Panc1 (cell line): ENCODE measurements around the gene GRIK1. TPM values are rescaled to one million over a fixed set of nuclear protein-coding genes. Genes with fewer than 3 reads are reported as not detected.

Source experiments
- ATAC-seq: fragments of 200-7000 bp; cut with Tn5 transposase; 2 replicates; pipeline ENCODE4 v1.9.1; 2020; ENCODE audit warnings: mild to moderate bottlenecking, moderate library complexity
- BruUV-seq: library from RNA; stranded (reverse); fragments of 400-500 nt; replicated peaks from 2 replicates; lab custom pipeline; 2021; lab: Mats Ljungman, UMichigan
- CTCF ChIA-PET: fragments of 300-600 bp; sonication (Branson Sonifier 250); formaldehyde crosslinking; loops from one replicate; lab custom pipeline; 2022; ENCODE audit warnings: antibody characterized with exemption; lab: Charles Lee
- POLR2A ChIA-PET: fragments of 300-600 bp; sonication (Branson Sonifier 250); formaldehyde crosslinking; loops from one replicate; lab custom pipeline; 2022; ENCODE audit warnings: antibody characterized with exemption; lab: Charles Lee
- DNase-seq: peaks from one replicate; pipeline ENCODE4 v3.0.0-alpha.2; 2010; ENCODE audit warnings: low read depth, low spot score
- H3K27ac ChIP-seq: 2 replicates; pipeline ENCODE4 v1.5.1; 2011; ENCODE audit warnings: mild to moderate bottlenecking, low read length, inconsistent platforms
- H3K27me3 ChIP-seq: fragments of 200-500 bp; sonication (Bioruptor generic); 2 replicates; pipeline ENCODE4 v1.6.0; 2014; ENCODE audit warnings: low read length, inconsistent platforms; ENCODE audit not compliant: control insufficient read depth, insufficient read depth
- H3K36me3 ChIP-seq: fragments of 200-500 bp; sonication (Bioruptor generic); 2 replicates; pipeline ENCODE4 v1.5.1; 2014; ENCODE audit warnings: inconsistent platforms, mild to moderate bottlenecking, low read length, moderate library complexity; ENCODE audit not compliant: control insufficient read depth, insufficient read depth
- H3K4me1 ChIP-seq: 2 replicates; pipeline ENCODE4 v1.5.1; 2011; ENCODE audit warnings: inconsistent platforms, mild to moderate bottlenecking, low read length, moderate library complexity; ENCODE audit not compliant: control insufficient read depth, insufficient read depth
- H3K4me3 ChIP-seq, 2 experiments: 2 replicates each; pipeline ENCODE4 v1.5.1; 2011 to 2012; ENCODE audit warnings: low read depth in 2 of 2, low read length in 2 of 2, mild to moderate bottlenecking in 2 of 2, inconsistent platforms in 1 of 2, moderate library complexity in 1 of 2
- H3K9me3 ChIP-seq: fragments of 200-500 bp; sonication (Bioruptor generic); 2 replicates; pipeline ENCODE4 v1.5.1; 2014; ENCODE audit warnings: low read depth, mild to moderate bottlenecking, inconsistent platforms, low read length, moderate library complexity; ENCODE audit not compliant: control insufficient read depth, insufficient read depth
- CTCF ChIP-seq: fragments of 450-650 bp; IDR thresholded peaks from 2 replicates; pipeline ENCODE4 v1.5.1; 2017; ENCODE audit warnings: mild to moderate bottlenecking
- POLR2AphosphoS5 ChIP-seq: IDR thresholded peaks from 2 replicates; pipeline ENCODE4 v1.6.1; 2012; ENCODE audit warnings: mild to moderate bottlenecking, low read depth, low read length, moderate library complexity
- REST ChIP-seq, 2 experiments: IDR thresholded peaks; 2 replicates each; pipeline ENCODE4 v1.6.1; 2011 to 2012; ENCODE audit warnings: low read depth in 2 of 2, control low read depth in 1 of 2, low read length in 1 of 2, mild to moderate bottlenecking in 1 of 2, moderate library complexity in 1 of 2; ENCODE audit not compliant: insufficient read depth in 1 of 2
- SIN3A ChIP-seq: IDR thresholded peaks from 2 replicates; pipeline ENCODE4 v1.6.1; 2012; ENCODE audit warnings: low read depth, mild to moderate bottlenecking, low read length, moderate library complexity, borderline replicate concordance; ENCODE audit not compliant: insufficient read depth
- in situ Hi-C: cut with HindIII; loops from 2 replicates; pipeline ENCODE4 v1.10.0; 2016; ENCODE audit warnings: low sequenced_read_pairs, low pct_unique_long_range_greater_than_20kb
- intact Hi-C: fragments of 100-400 bp; cut with micrococcal nuclease; formaldehyde crosslinking; loops from one replicate; pipeline ENCODE4 v1.10.0; 2022; ENCODE audit not compliant: unreplicated experiment
- total RNA-seq: library from RNA; stranded (reverse); gene quantifications from one replicate; pipeline ENCODE4 v1.2.1, GENCODE V29; 2021; ENCODE audit not compliant: unreplicated experiment

GRIK1 gene
- total RNA-seq, 1 experiment from 2014 or later = not detected

GRCh38 chr21:29749957-29750356 is 189.8 kb downstream of the GRIK1 start:
- in situ Hi-C loops = no loop called here
- Histone ChIP-seq H3K36me3 (no peaks in the 10 kb centered on the region), H3K4me1 (no peaks in the 10 kb centered on the region), H3K27me3 (no peaks in the 10 kb centered on the region), H3K9me3 (no peaks in the 10 kb centered on the region), H3K27ac (no peak overlapping the region), H3K4me3 (no peak overlapping the region)
- intact Hi-C loops = no loop called here
- ChIA-PET CTCF (no interaction called here), POLR2A (no interaction called here)
- no peak for DNase-seq
- TF ChIP-seq CTCF (no peak), POLR2AphosphoS5 (no peak), REST (IDR thresholded peaks at IDR 0.05; ENCODE audit: insufficient read depth in 1 of 2, low read depth in 2 of 2, low read length in 1 of 2) (no peak), SIN3A (no peak)
- no TSS peak for BruUV-seq
- no peak for ATAC-seq

GRCh38 chr21:29749223-29749622 is 190.6 kb downstream of the GRIK1 start:
- TF ChIP-seq POLR2AphosphoS5 (no peak), SIN3A (no peak), CTCF (no peak), REST (IDR thresholded peaks at IDR 0.05; ENCODE audit: insufficient read depth in 1 of 2, low read depth in 2 of 2, low read length in 1 of 2) (no peak)
- Histone ChIP-seq H3K4me3 (no peak overlapping the region), H3K27me3 (no peaks in the 10 kb centered on the region), H3K4me1 (no peaks in the 10 kb centered on the region), H3K9me3 (no peaks in the 10 kb centered on the region), H3K27ac (no peak overlapping the region), H3K36me3 (no peaks in the 10 kb centered on the region)
- in situ Hi-C loops = no loop called here
- intact Hi-C loops = no loop called here
- DNase-seq = no peak
- no peak for ATAC-seq
- CTCF ChIA-PET = no interaction called here
- no TSS peak for BruUV-seq
- POLR2A ChIA-PET = no interaction called here
